Keratinocyte (primary cell): ENCODE data around the gene RBM4B. TPM values are rescaled to one million over a fixed set of nuclear protein-coding genes. Genes with fewer than 3 reads are reported as not detected.

Experiments used
- DNase-seq: peaks from one replicate; pipeline ENCODE4 v3.0.0-alpha.2; 2011; ENCODE audit warnings: low read depth, missing footprints, low spot score
- FAIRE-seq: peaks from 2 replicates; lab custom pipeline; 2011; peaks lifted over from hg19 to GRCh38; lab: Jason Lieb, UNC
- H2AFZ ChIP-seq: 2 replicates; pipeline ENCODE4 v1.6.0; 2012; ENCODE audit warnings: low read length, control low read depth, inconsistent platforms; ENCODE audit not compliant: control insufficient read depth
- H3K27ac ChIP-seq: 2 replicates; pipeline ENCODE4 v1.5.1; 2011; ENCODE audit warnings: low read length; ENCODE audit not compliant: control insufficient read depth, insufficient read depth
- H3K27me3 ChIP-seq: 3 replicates; pipeline ENCODE4 v1.6.0; 2011; ENCODE audit warnings: low read length; ENCODE audit not compliant: control insufficient read depth, insufficient read depth; ENCODE audit errors: extremely low read depth
- H3K36me3 ChIP-seq, 2 experiments: 2 replicates in 1 of 2; 3 replicates in 1 of 2; pipeline ENCODE4 v1.5.1; 2011; ENCODE audit warnings: low read length in 2 of 2, mild to moderate bottlenecking in 1 of 2; ENCODE audit not compliant: control insufficient read depth in 2 of 2, insufficient read depth in 2 of 2; ENCODE audit errors: extremely low read depth in 1 of 2
- H3K4me1 ChIP-seq: 3 replicates; pipeline ENCODE4 v1.5.1; 2011; ENCODE audit warnings: low read length; ENCODE audit not compliant: control insufficient read depth, insufficient read depth; ENCODE audit errors: extremely low read depth
- H3K4me2 ChIP-seq: 3 replicates; pipeline ENCODE4 v1.6.0; 2011; ENCODE audit warnings: low read depth, low read length; ENCODE audit not compliant: control insufficient read depth, insufficient read depth; ENCODE audit errors: extremely low read depth
- H3K4me3 ChIP-seq, 3 experiments: fragments of 200-600 bp in 1 of 3; sonication (generic) in 1 of 3; 2 replicates in 2 of 3; 3 replicates in 1 of 3; pipeline ENCODE4 v1.5.1; 2011 to 2016; ENCODE audit warnings: low read length in 3 of 3, mild to moderate bottlenecking in 3 of 3, control low read depth in 2 of 3, inconsistent platforms in 1 of 3, low read depth in 1 of 3, mixed read lengths in 1 of 3, mixed run types in 1 of 3, moderate library complexity in 1 of 3; ENCODE audit not compliant: control insufficient read depth in 2 of 3, insufficient read depth in 2 of 3; ENCODE audit errors: extremely low read depth in 1 of 3
- H3K79me2 ChIP-seq: 2 replicates; pipeline ENCODE4 v1.6.0; 2012; ENCODE audit warnings: low read length; ENCODE audit not compliant: control insufficient read depth, insufficient read depth
- H3K9ac ChIP-seq: 3 replicates; pipeline ENCODE4 v1.6.0; 2011; ENCODE audit warnings: low read length; ENCODE audit not compliant: control insufficient read depth, insufficient read depth; ENCODE audit errors: extremely low read depth
- H3K9me1 ChIP-seq: 3 replicates; pipeline ENCODE4 v1.6.0; 2011; ENCODE audit warnings: low read length; ENCODE audit not compliant: control insufficient read depth, insufficient read depth; ENCODE audit errors: extremely low read depth
- H3K9me3 ChIP-seq: 2 replicates; pipeline ENCODE4 v1.5.1; 2012; ENCODE audit warnings: low read depth, low read length; ENCODE audit not compliant: control insufficient read depth
- H4K20me1 ChIP-seq: 3 replicates; pipeline ENCODE4 v1.6.0; 2011; ENCODE audit warnings: low read length; ENCODE audit not compliant: control insufficient read depth, insufficient read depth; ENCODE audit errors: extremely low read depth
- CTCF ChIP-seq, 3 experiments: IDR thresholded peaks in 1 of 3; conservative IDR thresholded peaks in 1 of 3; optimal IDR thresholded peaks in 1 of 3; 2 replicates in 2 of 3; 3 replicates in 1 of 3; pipeline versions ENCODE3 to v1.5.1; 2011; ENCODE audit warnings: low read length in 3 of 3, mild to moderate bottlenecking in 3 of 3, moderate library complexity in 2 of 3, control low read depth in 1 of 3, inconsistent platforms in 1 of 3; ENCODE audit not compliant: insufficient read depth in 2 of 3; ENCODE audit errors: extremely low read depth in 1 of 3
- EZH2 ChIP-seq: IDR thresholded peaks from one replicate; pipeline ENCODE4 v1.6.1; 2012; ENCODE audit warnings: inconsistent platforms, mild to moderate bottlenecking, low read length, moderate library complexity
- dilution Hi-C: fragments of 300-500 bp; cut with MboI; formaldehyde crosslinking; loops from one replicate; pipeline ENCODE4 v1.7.0; 2020; ENCODE audit warnings: low sequenced_read_pairs; ENCODE audit not compliant: extremely low pct_ligation_motif_present
- polyA plus RNA-seq, 5 experiments: library from polyadenylated mRNA; depleted of rRNA in 3 of 5; stranded (reverse) in 3 of 5; stranded (forward) in 1 of 5; unstranded in 1 of 5; fragments of >200 nt; gene quantifications; 1 replicate in 1 of 5; 2 replicates in 3 of 5; 3 replicates in 1 of 5; pipeline versions ENCODE4 v1.2.1 to v1.2.3, GENCODE V29; 2011 to 2012; ENCODE audit warnings: missing spikeins in 2 of 5, low read depth in 1 of 5, low replicate concordance in 1 of 5

Gene RBM4B
- polyA plus RNA-seq, 1 donor (not counting 4 experiments of a cell fraction or from before 2014, with no cell fraction given), result 20.9 TPM

- Histone ChIP-seq H4K20me1 (peaks cover 3% of the 10 kb centered on the region), H3K27ac (no peak overlapping the region), H3K9me1 (no peaks in the 10 kb centered on the region), H3K4me1 (no peaks in the 10 kb centered on the region), H3K9ac (no peak overlapping the region), H3K36me3 (peaks cover 9 to 19% of the 10 kb centered on the region in 2 experiments), H3K9me3 (no peaks in the 10 kb centered on the region), H3K79me2 (peaks cover 6% of the 10 kb centered on the region), H3K4me2 (no peak overlapping the region), H3K27me3 (no peaks in the 10 kb centered on the region), H3K4me3 (no peak overlapping the region), H2AFZ (no peak overlapping the region)
- TF ChIP-seq EZH2, result no peak
- no peak for TF ChIP-seq CTCF (optimal IDR thresholded peaks at IDR 0.05 in 1 of 3, IDR thresholded peaks at IDR 0.05 in 1 of 3, conservative IDR thresholded peaks at IDR 0.05 in 1 of 3; ENCODE audit: extremely low read depth in 1 of 3, insufficient read depth in 2 of 3, low read length in 3 of 3)
- DNase-seq (no peak), FAIRE-seq (no peak)
- dilution Hi-C loops, result no loop called here
Measured at GRCh38 chr11:66665369-66665768, 12.3 kb downstream of the RBM4B start.

- H3K9ac ChIP-seq, result no peak overlapping the region
- no peak overlapping the region for H2AFZ ChIP-seq
- no peak for TF ChIP-seq CTCF (optimal IDR thresholded peaks at IDR 0.05 in 1 of 3, IDR thresholded peaks at IDR 0.05 in 1 of 3, conservative IDR thresholded peaks at IDR 0.05 in 1 of 3; ENCODE audit: extremely low read depth in 1 of 3, insufficient read depth in 2 of 3, low read length in 3 of 3)
- TF ChIP-seq EZH2, result no peak
- FAIRE-seq (no peak), DNase-seq (no peak)
- H3K36me3 ChIP-seq, result peaks cover 10 to 20% of the 10 kb centered on the region in 2 experiments
- no peak overlapping the region for H3K4me3 ChIP-seq
- no peak overlapping the region for H3K4me2 ChIP-seq
- no peaks in the 10 kb centered on the region for H3K27me3 ChIP-seq
- H3K79me2 ChIP-seq, result peaks cover 7% of the 10 kb centered on the region
- dilution Hi-C loops, result no loop called here
- H3K4me1 ChIP-seq, result no peaks in the 10 kb centered on the region
- H3K9me1 ChIP-seq, result peaks cover 2% of the 10 kb centered on the region
- H3K9me3 ChIP-seq, result no peaks in the 10 kb centered on the region
- no peak overlapping the region for H3K27ac ChIP-seq
- peaks cover 3% of the 10 kb centered on the region for H4K20me1 ChIP-seq
Measured at GRCh38 chr11:66663741-66664296, 13.9 kb downstream of the RBM4B start.
